GM19452 (cell line): ENCODE measurements around the gene SMCP.

ENCODE experiments used
- ATAC-seq: cut with Tn5 transposase; IDR thresholded peaks from one replicate; pipeline ENCODE4 v1.9.1; 2021; ENCODE audit not compliant: unreplicated experiment

The SMCP gene, protein sequence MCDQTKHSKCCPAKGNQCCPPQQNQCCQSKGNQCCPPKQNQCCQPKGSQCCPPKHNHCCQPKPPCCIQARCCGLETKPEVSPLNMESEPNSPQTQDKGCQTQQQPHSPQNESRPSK

GRCh38 chr1:152878042-152878441, at the start of gene SMCP:
TSS of gene SMCP (plus strand) at chr1:152878322. CDS start at chr1:152884423, 6,101 bp downstream.
- ATAC-seq: no peak

DNA sequence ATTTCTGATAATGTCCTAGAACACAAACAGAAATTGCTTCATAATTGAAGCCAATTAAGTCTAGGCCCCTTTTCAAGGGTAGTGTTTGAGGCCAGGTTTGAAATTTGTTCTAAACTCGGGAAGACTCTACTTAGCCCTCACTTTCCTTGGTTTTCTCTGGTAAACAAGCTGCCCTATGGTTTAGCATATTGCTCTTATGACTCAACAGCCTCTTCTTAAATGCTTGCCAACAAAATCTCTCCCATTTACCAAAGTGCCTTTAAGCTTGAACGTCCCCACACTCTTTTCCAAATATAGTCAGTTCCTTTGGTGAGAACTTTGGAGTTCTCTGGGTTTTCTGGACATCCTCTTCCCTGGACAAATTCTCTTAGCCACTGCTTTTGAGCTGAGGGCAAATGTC, 41.3 kb upstream of the SMCP start:
- ATAC-seq: no peak

DNA sequence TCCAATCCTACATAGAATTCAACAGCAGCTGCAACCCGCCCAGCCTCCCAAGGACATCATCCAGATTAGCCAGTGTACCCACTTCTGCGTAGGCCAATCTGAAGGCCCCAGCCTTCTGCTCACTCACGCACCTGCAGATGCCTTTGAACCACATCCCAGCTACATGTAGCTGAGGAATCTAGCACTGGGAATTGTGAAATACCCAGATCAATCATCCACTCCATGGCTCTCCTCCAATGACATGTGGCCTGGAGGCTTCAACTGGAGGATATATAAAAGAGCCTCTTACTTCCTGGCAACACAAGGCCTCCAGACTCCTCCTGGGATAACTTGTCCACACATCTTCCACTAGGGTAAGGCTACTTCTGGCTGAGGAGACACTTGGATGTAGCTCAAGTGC, 35.6 kb upstream of the SMCP start, which contains the start of gene LCE6A:
LCE6A (plus strand) TSS at position 301 of the 400 bp plus-strand sequence. CDS start 665 bp downstream, outside the sequence.
- ATAC-seq: no peak

DNA sequence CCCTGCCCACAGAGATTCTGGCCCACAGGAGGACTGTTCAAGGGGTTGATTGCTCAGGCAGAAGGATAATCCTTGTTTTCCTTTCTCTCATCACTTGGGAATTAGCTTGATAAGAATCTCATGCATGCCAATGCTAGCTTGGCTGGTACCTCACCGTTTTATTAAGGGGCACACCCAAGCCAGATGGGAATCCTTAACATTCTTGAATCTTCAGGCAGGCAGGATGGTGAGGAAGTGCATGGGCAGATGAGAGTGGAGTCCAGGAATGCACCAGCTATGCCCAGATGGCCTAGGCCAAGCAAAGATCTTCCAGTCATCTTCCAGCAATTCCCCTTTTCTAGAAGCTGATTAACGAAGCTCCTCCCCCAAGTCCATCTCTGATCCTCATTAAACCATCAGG, 22.5 kb upstream of the SMCP start:
- ATAC-seq: no peak

DNA sequence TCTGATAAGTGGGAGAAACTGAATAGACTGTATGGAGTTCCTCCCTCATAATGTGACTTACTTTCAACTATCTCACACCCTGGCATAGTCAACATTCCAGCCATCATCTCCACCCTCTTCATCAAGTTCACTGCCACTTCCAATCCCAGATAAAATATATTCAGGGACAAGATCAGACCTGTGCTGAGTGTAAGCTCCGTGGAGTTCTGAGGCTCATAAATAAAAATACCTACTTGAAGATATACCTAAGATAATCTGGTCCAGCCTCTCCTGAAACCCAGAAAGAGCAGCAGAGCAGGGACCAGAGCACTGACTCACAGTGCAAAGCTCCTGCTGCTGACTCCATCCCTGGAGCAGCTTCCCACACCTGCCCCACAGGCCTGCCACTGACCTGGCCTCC, 20.1 kb upstream of the SMCP start:
- ATAC-seq: no peak

GRCh38 chr1:152859696-152860095, 18.4 kb upstream of the SMCP start, which contains the start of gene LCE7A:
TSS of gene LCE7A (plus strand) at chr1:152859996. CDS start at chr1:152860698, 702 bp downstream.
- no peak for ATAC-seq

DNA sequence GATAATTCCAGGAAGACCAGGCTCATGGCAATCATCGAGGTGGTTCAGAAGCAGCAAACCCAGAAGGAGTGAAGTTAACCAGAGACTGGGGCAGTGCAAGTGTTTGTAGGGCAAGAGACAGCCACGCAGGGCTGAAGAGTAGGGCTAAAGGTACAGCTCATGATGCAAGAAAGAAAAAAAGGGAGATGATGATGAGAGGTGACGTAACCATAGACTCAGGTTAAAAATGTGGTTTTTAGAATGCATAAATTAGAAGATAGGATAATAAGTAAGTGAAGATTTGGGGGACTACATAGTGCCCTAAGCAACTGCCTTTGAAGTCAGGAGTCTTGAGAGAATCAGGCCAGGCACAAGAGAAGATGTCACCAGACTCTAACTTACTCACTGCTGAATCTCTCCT, 18.0 kb upstream of the SMCP start:
- ATAC-seq: no peak

DNA sequence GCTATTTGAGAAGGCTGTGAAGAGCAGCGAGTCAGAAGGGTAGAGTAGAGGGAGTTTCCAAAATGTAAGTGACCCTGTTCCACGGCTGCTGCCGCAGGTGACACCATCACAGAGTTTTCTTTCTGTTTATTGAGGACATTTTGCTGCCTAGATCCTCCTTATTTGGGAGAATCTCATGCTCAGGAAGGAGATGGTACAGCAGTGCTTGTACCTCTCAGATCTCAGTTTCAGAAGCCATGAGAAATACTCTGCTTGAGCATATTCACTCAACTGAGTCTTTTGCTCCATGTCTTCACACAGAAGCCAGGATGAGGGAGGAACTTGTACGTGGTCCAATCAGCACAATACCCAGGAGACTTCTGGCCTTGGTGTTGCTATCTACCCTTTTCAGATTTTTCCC, 16.7 kb upstream of the SMCP start:
- ATAC-seq: no peak

DNA sequence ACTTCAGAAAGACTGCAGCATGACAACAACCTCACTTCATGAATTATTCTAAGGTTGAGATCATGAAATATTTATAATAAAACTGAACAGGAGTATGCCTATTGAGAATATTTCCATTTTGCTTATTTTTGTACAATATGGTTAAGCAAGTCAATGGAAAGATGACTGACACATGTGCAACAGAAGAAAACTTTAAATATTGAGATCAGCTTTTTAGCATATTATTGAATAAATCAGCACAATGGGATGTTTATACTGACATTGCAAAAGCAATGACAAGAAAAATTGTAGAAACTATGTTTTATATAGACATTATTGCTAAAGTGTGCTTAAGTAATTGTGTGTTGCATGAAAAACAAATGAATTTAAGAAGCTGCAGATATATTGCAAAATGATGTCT, 13.7 kb upstream of the SMCP start:
- ATAC-seq: no peak

DNA sequence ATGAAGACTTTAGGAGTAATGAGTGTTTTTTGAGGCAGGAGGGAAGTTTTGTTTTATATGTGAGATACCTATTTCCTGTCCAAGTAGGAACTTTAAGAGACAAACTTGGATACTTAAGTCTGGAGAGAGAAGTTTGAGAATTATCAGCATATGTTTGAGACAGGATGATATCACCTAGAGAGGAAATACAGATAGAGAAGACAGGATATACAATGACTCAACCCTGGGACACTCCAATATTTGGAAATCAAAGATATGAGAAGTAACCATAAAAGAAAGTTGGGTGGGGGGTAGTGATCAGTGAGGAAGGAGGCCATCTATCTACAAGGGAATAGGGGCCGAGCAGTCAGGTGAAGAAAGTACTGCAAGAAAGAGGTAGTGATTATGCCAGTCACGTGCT, 11.8 kb upstream of the SMCP start:
- no peak for ATAC-seq

DNA sequence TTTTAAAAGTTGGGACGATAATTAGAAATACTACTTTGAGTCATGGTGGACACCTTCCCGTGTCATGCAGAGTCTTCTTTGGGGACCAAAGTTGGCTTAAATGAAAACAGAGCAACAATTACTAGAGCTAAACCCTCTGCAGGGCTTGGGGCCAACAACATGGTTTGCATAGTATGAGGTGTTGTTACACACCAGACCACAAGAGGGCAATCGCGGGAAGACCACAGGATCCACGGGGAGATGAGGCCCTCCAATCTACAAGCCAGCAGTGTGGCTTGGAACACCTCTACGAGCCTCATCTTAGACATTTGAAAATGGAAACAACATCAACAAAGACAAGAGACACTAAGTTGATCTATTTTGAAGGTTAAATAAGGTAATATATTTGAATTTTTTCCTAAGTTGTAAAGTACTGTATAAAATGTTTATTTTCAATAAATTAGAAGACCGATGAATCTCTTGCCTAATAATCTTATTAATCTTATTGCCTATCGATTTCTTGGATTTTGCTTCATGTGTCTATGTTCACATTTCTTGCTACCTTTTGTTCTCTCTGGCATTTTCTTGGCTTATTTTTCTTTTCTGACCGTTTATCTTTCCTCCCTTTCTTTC, 8.2 kb upstream of the SMCP start:
- ATAC-seq: no peak

- no peak for ATAC-seq
Observed at GRCh38 chr1:152870831-152871730, 7.0 kb upstream of the SMCP start.

- ATAC-seq: no peak
Observed at GRCh38 chr1:152871731-152872126, 6.4 kb upstream of the SMCP start.

DNA sequence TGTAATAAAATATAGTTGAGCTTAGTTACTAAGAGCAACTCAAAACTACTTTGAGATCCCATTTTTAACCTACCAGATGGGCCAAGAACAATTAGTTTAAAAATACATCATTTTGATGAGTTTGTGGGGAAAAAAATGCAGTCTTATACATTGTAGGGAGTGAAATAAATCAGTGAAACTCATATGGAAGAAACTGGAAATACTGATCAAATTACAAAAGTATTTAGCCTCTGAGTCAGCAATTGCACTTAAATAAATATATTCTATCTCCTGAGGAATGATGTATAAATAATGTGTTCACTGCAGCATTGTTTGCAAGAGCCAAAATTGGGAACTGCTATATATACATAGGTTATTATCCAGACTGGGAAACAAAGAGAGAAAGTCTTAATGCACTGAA, 4.6 kb upstream of the SMCP start:
- ATAC-seq: no peak

DNA sequence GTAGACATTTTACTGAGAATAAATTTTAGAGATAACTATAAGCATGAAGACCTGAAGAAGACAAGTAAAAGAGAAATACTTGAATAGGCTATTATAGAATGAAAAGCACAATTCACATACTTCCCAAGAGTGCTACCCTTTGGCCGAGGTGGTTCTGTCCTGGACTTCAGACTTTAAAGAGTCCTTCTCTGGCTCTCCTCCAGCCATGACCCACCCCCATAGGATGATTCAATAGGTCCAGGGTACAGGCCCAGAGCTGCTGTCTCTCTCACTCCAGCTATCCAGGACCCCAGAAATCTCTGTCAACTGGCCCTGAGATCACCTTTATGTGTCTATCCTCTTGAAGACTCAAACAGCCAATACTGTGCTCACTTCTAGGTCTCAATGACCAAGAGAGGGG, 1.3 kb upstream of the SMCP start:
- ATAC-seq: no peak

DNA sequence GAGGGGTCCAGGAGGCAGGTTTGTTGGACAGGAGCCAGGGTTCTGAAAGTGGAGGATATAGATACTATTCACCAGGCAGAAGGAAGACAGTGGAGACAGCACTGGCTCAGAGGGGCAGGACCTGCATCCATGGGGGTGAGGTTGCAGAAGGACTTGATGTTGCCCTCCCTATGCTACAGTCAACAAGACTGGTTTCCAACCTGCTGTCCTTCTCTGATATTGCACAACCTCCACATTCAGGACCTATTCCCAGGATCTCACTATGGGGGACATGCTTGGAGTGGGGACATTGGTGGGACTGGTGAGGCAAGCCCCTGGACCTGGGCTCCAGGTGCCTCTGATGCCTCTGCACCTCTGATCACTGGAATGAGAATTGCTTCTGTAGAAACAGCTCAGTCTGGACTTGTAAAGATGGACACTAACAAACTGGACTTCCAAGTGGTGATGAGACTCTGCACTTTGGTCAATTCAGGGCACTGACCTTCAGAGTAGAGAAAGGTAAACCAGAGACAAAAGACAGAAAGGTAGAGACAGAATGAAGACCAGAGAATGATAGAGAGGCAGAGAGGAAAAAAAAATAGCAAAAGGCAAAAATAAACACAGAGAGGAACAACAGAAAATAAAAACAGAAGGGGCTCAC, 1.6 kb downstream of the SMCP start:
- ATAC-seq: no peak

- no peak for ATAC-seq
Observed at GRCh38 chr1:152880316-152880715, 2.2 kb downstream of the SMCP start.

GRCh38 chr1:152880907-152881306, 2.8 kb downstream of the SMCP start:
- ATAC-seq: no peak

- no peak for ATAC-seq
Observed at GRCh38 chr1:152884085-152884484, 6.0 kb downstream of the SMCP start.

GRCh38 chr1:152884506-152884905, 6.4 kb downstream of the SMCP start:
- ATAC-seq: no peak

GRCh38 chr1:152884966-152885624, 7.0 kb downstream of the SMCP start:
- no peak for ATAC-seq
